HEK293 (cell line): ENCODE measurements around the gene PTPN18.
A peak's percentile ranks its signal among the peaks of the same experiment; 100 is the strongest.

ENCODE experiments used
- HOXA7 ChIP-seq: sonication (generic); formaldehyde crosslinking; IDR thresholded peaks from 2 replicates; pipeline ENCODE4 v1.8.1; 2022; ENCODE audit warnings: missing genetic modification reagents, borderline replicate concordance
- KLF10 ChIP-seq: fragments of 450-650 bp; IDR thresholded peaks from 2 replicates; pipeline ENCODE4 v1.5.1; 2018; ENCODE audit warnings: missing biosample characterization, mild to moderate bottlenecking, missing genetic modification characterization
- KLF16 ChIP-seq: fragments of 450-650 bp; formaldehyde crosslinking; IDR thresholded peaks from 2 replicates; pipeline ENCODE4 v1.5.1; 2017; ENCODE audit warnings: missing biosample characterization, missing genetic modification characterization
- SP7 ChIP-seq: fragments of 450-650 bp; formaldehyde crosslinking; IDR thresholded peaks from 2 replicates; pipeline ENCODE4 v1.5.1; 2016; ENCODE audit warnings: missing biosample characterization, missing genetic modification characterization
- ZNF140 ChIP-seq: fragments of 450-650 bp; formaldehyde crosslinking; IDR thresholded peaks from 2 replicates; pipeline ENCODE4 v1.5.1; 2016; ENCODE audit warnings: missing biosample characterization, missing genetic modification characterization
- ZNF146 ChIP-seq: fragments of 450-650 bp; formaldehyde crosslinking; IDR thresholded peaks from 2 replicates; pipeline ENCODE4 v1.5.1; 2016; ENCODE audit warnings: missing biosample characterization, missing genetic modification characterization
- ZNF155 ChIP-seq: fragments of 450-650 bp; formaldehyde crosslinking; IDR thresholded peaks from 2 replicates; pipeline ENCODE4 v1.5.1; 2016; ENCODE audit warnings: missing biosample characterization, missing genetic modification characterization
- ZNF157 ChIP-seq: fragments of 450-650 bp; formaldehyde crosslinking; IDR thresholded peaks from 2 replicates; pipeline ENCODE4 v1.5.1; 2016; ENCODE audit warnings: missing biosample characterization, missing genetic modification characterization
- ZNF169 ChIP-seq: fragments of 450-650 bp; formaldehyde crosslinking; IDR thresholded peaks from 2 replicates; pipeline ENCODE4 v1.5.1; 2016; ENCODE audit warnings: missing biosample characterization, missing genetic modification characterization
- ZNF184 ChIP-seq: fragments of 450-650 bp; IDR thresholded peaks from 2 replicates; pipeline ENCODE4 v1.5.1; 2018; ENCODE audit warnings: missing biosample characterization, mild to moderate bottlenecking, missing genetic modification characterization
- ZNF202 ChIP-seq: fragments of 450-650 bp; formaldehyde crosslinking; IDR thresholded peaks from 2 replicates; pipeline ENCODE4 v1.5.1; 2016; ENCODE audit warnings: missing biosample characterization, missing genetic modification characterization, borderline replicate concordance
- ZNF302 ChIP-seq: fragments of 450-650 bp; formaldehyde crosslinking; IDR thresholded peaks from 2 replicates; pipeline ENCODE4 v1.5.1; 2016; ENCODE audit warnings: missing biosample characterization, missing genetic modification characterization, low read depth
- ZNF350 ChIP-seq: fragments of 450-650 bp; formaldehyde crosslinking; IDR thresholded peaks from 2 replicates; pipeline ENCODE4 v1.5.0; 2017; ENCODE audit warnings: missing biosample characterization, mild to moderate bottlenecking, missing genetic modification characterization
- ZNF354C ChIP-seq: fragments of 450-650 bp; formaldehyde crosslinking; IDR thresholded peaks from 2 replicates; pipeline ENCODE4 v1.5.1; 2016; ENCODE audit warnings: missing biosample characterization, missing genetic modification characterization, low read depth, borderline replicate concordance
- ZNF621 ChIP-seq: fragments of 450-650 bp; formaldehyde crosslinking; IDR thresholded peaks from 2 replicates; pipeline ENCODE4 v1.5.1; 2017; ENCODE audit warnings: missing biosample characterization, missing genetic modification characterization
- ZNF626 ChIP-seq: fragments of 450-650 bp; sonication (Bioruptor Pico); formaldehyde crosslinking; IDR thresholded peaks from 2 replicates; pipeline ENCODE4 v1.5.1; 2018; ENCODE audit warnings: missing biosample characterization, missing genetic modification characterization, inconsistent platforms
- ZNF629 ChIP-seq: fragments of 450-650 bp; formaldehyde crosslinking; IDR thresholded peaks from 2 replicates; pipeline ENCODE4 v1.5.1; 2017; ENCODE audit warnings: missing biosample characterization, missing genetic modification characterization
- ZNF830 ChIP-seq: fragments of 450-650 bp; IDR thresholded peaks from 2 replicates; pipeline ENCODE4 v1.5.0; 2018; ENCODE audit warnings: missing biosample characterization, missing genetic modification characterization, low read depth, mild to moderate bottlenecking, moderate library complexity
- TF ChIP-seq, protein P1 (sequence below): fragments of 450-650 bp; formaldehyde crosslinking; IDR thresholded peaks from 2 replicates; pipeline ENCODE4 v1.5.1; 2016; ENCODE audit warnings: missing biosample characterization, missing genetic modification characterization, borderline replicate concordance
- TF ChIP-seq, protein P2 (sequence below): fragments of 450-650 bp; formaldehyde crosslinking; IDR thresholded peaks from 2 replicates; pipeline ENCODE4 v1.5.1; 2016; ENCODE audit warnings: missing biosample characterization, missing genetic modification characterization
- TF ChIP-seq, protein P3 (sequence below): fragments of 450-650 bp; formaldehyde crosslinking; IDR thresholded peaks from 2 replicates; pipeline ENCODE4 v1.5.1; 2016; ENCODE audit warnings: missing biosample characterization, missing genetic modification characterization
- TF ChIP-seq, protein P4 (sequence below): fragments of 450-650 bp; formaldehyde crosslinking; IDR thresholded peaks from 2 replicates; pipeline ENCODE4 v1.5.1; 2016; ENCODE audit warnings: missing biosample characterization, missing genetic modification characterization, low read depth
- TF ChIP-seq, protein P5 (sequence below): fragments of 450-650 bp; formaldehyde crosslinking; IDR thresholded peaks from 2 replicates; pipeline ENCODE4; 2016; ENCODE audit warnings: missing biosample characterization, missing genetic modification characterization
- TF ChIP-seq, protein P6 (sequence below): IDR thresholded peaks from 2 replicates; pipeline ENCODE4 v1.6.1; 2011; ENCODE audit warnings: mild to moderate bottlenecking, low read depth, low read length, borderline replicate concordance
- TF ChIP-seq, protein P7 (sequence below): sonication (generic); formaldehyde crosslinking; IDR thresholded peaks from 2 replicates; pipeline ENCODE4 v1.8.1; 2022; ENCODE audit warnings: mild to moderate bottlenecking, moderate library complexity, missing genetic modification reagents

Gene PTPN18

DNA sequence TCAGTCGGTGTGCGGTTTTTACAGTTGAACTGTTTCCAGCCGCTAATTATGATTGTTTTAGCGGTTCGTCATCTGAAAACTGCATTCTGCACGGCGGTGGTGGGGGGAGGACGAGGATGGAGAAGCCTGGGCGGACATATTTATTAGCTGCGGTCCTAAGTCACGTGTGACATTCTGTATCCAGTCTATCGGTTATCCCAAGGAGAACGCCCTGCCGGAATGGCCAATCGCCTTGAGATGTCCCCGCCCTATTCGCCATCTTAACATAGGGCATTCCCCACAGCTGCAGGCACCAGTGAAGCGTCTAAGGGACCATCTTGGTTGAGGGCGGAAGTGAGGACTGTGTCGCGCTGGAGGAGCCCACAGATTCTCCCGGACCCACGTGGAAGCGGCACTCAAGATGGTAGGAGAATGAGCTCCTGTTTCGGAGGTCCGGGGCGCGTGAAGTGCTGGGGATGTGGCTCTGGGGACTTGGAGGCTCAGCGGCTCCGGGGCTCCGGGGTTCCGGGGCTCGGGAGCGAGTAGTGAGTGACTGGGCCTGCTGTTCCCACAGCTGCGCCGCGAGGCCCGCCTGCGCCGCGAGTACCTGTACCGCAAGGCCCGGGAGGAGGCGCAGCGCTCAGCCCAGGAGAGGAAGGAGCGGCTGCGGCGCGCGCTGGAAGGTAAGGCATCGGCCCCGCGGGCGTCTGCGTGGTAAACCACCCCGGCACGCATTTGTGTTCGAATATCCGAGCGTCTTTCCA is 13.2 kb upstream of the PTPN18 start, which contains the start of gene IMP4 (continued):
- TF ChIP-seq HOXA7 (CRISPR knock-in tag) = no peak
- no peak for TF ChIP-seq ZNF621
- no peak for TF ChIP-seq KLF10 (tag by site-specific recombination)
- TF ChIP-seq ZNF140 (tag by site-specific recombination) = no peak
- no peak for TF ChIP-seq ZNF302
- TF ChIP-seq, protein P1, sequence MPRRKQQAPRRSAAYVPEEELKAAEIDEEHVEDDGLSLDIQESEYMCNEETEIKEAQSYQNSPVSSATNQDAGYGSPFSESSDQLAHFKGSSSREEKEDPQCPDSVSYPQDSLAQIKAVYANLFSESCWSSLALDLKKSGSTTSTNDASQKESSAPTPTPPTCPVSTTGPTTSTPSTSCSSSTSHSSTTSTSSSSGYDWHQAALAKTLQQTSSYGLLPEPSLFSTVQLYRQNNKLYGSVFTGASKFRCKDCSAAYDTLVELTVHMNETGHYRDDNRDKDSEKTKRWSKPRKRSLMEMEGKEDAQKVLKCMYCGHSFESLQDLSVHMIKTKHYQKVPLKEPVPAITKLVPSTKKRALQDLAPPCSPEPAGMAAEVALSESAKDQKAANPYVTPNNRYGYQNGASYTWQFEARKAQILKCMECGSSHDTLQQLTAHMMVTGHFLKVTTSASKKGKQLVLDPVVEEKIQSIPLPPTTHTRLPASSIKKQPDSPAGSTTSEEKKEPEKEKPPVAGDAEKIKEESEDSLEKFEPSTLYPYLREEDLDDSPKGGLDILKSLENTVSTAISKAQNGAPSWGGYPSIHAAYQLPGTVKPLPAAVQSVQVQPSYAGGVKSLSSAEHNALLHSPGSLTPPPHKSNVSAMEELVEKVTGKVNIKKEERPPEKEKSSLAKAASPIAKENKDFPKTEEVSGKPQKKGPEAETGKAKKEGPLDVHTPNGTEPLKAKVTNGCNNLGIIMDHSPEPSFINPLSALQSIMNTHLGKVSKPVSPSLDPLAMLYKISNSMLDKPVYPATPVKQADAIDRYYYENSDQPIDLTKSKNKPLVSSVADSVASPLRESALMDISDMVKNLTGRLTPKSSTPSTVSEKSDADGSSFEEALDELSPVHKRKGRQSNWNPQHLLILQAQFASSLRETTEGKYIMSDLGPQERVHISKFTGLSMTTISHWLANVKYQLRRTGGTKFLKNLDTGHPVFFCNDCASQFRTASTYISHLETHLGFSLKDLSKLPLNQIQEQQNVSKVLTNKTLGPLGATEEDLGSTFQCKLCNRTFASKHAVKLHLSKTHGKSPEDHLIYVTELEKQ (tag by site-specific recombination) = no peak
- TF ChIP-seq, protein P2, sequence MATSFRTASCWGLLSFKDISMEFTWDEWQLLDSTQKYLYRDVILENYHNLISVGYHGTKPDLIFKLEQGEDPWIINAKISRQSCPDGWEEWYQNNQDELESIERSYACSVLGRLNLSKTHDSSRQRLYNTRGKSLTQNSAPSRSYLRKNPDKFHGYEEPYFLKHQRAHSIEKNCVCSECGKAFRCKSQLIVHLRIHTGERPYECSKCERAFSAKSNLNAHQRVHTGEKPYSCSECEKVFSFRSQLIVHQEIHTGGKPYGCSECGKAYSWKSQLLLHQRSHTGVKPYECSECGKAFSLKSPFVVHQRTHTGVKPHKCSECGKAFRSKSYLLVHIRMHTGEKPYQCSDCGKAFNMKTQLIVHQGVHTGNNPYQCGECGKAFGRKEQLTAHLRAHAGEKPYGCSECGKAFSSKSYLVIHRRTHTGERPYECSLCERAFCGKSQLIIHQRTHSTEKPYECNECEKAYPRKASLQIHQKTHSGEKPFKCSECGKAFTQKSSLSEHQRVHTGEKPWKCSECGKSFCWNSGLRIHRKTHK (tag by site-specific recombination) = no peak
- no peak for TF ChIP-seq ZNF157 (tag by site-specific recombination)
- no peak for TF ChIP-seq ZNF155
- no peak for TF ChIP-seq ZNF184 (tag by site-specific recombination)
- TF ChIP-seq, protein P3, sequence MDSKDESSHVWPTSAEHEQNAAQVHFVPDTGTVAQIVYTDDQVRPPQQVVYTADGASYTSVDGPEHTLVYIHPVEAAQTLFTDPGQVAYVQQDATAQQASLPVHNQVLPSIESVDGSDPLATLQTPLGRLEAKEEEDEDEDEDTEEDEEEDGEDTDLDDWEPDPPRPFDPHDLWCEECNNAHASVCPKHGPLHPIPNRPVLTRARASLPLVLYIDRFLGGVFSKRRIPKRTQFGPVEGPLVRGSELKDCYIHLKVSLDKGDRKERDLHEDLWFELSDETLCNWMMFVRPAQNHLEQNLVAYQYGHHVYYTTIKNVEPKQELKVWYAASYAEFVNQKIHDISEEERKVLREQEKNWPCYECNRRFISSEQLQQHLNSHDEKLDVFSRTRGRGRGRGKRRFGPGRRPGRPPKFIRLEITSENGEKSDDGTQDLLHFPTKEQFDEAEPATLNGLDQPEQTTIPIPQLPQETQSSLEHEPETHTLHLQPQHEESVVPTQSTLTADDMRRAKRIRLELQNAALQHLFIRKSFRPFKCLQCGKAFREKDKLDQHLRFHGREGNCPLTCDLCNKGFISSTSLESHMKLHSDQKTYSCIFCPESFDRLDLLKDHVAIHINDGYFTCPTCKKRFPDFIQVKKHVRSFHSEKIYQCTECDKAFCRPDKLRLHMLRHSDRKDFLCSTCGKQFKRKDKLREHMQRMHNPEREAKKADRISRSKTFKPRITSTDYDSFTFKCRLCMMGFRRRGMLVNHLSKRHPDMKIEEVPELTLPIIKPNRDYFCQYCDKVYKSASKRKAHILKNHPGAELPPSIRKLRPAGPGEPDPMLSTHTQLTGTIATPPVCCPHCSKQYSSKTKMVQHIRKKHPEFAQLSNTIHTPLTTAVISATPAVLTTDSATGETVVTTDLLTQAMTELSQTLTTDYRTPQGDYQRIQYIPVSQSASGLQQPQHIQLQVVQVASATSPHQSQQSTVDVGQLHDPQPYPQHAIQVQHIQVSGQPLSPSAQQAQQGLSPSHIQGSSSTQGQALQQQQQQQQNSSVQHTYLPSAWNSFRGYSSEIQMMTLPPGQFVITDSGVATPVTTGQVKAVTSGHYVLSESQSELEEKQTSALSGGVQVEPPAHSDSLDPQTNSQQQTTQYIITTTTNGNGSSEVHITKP (tag by site-specific recombination) = 0 out of 2 replicates have a peak, but pooled peaks have one; percentile 26
- TF ChIP-seq ZNF626 (tag by site-specific recombination) = no peak
- TF ChIP-seq, protein P4, sequence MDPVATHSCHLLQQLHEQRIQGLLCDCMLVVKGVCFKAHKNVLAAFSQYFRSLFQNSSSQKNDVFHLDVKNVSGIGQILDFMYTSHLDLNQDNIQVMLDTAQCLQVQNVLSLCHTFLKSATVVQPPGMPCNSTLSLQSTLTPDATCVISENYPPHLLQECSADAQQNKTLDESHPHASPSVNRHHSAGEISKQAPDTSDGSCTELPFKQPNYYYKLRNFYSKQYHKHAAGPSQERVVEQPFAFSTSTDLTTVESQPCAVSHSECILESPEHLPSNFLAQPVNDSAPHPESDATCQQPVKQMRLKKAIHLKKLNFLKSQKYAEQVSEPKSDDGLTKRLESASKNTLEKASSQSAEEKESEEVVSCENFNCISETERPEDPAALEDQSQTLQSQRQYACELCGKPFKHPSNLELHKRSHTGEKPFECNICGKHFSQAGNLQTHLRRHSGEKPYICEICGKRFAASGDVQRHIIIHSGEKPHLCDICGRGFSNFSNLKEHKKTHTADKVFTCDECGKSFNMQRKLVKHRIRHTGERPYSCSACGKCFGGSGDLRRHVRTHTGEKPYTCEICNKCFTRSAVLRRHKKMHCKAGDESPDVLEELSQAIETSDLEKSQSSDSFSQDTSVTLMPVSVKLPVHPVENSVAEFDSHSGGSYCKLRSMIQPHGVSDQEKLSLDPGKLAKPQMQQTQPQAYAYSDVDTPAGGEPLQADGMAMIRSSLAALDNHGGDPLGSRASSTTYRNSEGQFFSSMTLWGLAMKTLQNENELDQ (tag by site-specific recombination) = no peak
- TF ChIP-seq, protein P5, sequence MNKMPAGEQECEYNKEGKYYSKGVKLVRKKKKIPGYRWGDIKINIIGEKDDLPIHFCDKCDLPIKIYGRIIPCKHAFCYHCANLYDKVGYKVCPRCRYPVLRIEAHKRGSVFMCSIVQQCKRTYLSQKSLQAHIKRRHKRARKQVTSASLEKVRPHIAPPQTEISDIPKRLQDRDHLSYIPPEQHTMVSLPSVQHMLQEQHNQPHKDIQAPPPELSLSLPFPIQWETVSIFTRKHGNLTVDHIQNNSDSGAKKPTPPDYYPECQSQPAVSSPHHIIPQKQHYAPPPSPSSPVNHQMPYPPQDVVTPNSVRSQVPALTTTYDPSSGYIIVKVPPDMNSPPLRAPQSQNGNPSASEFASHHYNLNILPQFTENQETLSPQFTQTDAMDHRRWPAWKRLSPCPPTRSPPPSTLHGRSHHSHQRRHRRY = no peak
- TF ChIP-seq, protein P6, sequence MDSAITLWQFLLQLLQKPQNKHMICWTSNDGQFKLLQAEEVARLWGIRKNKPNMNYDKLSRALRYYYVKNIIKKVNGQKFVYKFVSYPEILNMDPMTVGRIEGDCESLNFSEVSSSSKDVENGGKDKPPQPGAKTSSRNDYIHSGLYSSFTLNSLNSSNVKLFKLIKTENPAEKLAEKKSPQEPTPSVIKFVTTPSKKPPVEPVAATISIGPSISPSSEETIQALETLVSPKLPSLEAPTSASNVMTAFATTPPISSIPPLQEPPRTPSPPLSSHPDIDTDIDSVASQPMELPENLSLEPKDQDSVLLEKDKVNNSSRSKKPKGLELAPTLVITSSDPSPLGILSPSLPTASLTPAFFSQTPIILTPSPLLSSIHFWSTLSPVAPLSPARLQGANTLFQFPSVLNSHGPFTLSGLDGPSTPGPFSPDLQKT = no peak
- no peak for TF ChIP-seq ZNF350 (tag by site-specific recombination)
- TF ChIP-seq ZNF146 (tag by site-specific recombination) = no peak
- TF ChIP-seq SP7 (tag by site-specific recombination) = no peak; the same call in none of the 2 replicates
- TF ChIP-seq ZNF202 = no peak
- no peak for TF ChIP-seq ZNF830
- TF ChIP-seq ZNF354C (tag by site-specific recombination) = no peak
- 0 out of 2 replicates have a peak, but pooled peaks have one; percentile 14 for TF ChIP-seq ZNF629 (tag by site-specific recombination)
- TF ChIP-seq, protein P7, sequence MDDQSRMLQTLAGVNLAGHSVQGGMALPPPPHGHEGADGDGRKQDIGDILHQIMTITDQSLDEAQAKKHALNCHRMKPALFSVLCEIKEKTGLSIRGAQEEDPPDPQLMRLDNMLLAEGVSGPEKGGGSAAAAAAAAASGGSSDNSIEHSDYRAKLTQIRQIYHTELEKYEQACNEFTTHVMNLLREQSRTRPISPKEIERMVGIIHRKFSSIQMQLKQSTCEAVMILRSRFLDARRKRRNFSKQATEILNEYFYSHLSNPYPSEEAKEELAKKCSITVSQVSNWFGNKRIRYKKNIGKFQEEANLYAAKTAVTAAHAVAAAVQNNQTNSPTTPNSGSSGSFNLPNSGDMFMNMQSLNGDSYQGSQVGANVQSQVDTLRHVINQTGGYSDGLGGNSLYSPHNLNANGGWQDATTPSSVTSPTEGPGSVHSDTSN (CRISPR knock-in tag) = no peak
- TF ChIP-seq ZNF169 = no peak
- TF ChIP-seq KLF16 (tag by site-specific recombination) = no peak
